A673 (cell line): Measurements from ENCODE around the gene BICC1.

Experiments used
- EZH2 ChIP-seq: fragments of 200-600 bp; sonication (generic); IDR thresholded peaks from 2 replicates; pipeline ENCODE4 v1.6.1; 2017; ENCODE audit warnings: borderline replicate concordance, low read depth, mild to moderate bottlenecking, mixed read lengths, antibody characterized with exemption, low read length; ENCODE audit not compliant: poor library complexity, severe bottlenecking
- TF ChIP-seq, protein P1 (sequence below): fragments of 300-800, 200-600 bp; sonication (generic); conservative IDR thresholded peaks from 2 replicates; pipeline ENCODE4 v1.5.1; 2017; ENCODE audit warnings: low read depth, mild to moderate bottlenecking, antibody characterized with exemption, low read length, moderate library complexity, mixed read lengths

DNA sequence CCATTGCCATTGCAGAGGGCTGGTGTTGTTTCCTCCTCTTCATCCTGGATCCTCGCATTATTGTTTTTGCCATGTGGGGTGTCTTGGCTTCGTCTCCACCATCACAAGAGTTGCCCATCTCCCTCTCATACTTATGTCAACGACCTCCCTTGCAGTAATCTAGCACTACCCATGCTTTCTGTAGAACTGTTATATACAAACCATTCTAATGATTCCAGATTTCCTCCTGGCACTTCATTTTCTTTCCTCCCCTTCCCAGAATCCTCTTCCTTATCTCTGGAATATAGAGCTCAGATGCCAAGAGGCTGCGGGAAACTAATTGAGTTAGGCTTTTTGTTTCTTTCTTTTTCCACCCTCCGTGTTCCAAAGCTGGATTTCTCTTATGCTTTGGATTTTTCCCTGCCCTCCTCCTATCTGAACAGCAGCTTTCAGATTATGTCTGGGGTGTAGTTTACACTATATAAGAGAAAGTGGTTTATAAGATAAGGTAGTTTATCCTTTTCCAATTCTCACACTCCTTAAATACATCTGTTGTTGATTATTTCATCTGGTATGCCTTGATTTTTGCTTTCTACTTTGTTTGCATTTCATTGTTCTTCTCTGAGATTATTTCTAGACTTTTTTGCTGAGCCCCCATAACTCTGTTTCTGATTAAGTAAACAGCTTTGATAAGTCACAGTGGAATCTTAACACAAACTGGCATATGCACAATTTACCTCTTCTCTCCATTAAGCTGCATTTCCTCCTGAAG lies 264.1 kb downstream of the BICC1 start:
- TF ChIP-seq, protein P1, sequence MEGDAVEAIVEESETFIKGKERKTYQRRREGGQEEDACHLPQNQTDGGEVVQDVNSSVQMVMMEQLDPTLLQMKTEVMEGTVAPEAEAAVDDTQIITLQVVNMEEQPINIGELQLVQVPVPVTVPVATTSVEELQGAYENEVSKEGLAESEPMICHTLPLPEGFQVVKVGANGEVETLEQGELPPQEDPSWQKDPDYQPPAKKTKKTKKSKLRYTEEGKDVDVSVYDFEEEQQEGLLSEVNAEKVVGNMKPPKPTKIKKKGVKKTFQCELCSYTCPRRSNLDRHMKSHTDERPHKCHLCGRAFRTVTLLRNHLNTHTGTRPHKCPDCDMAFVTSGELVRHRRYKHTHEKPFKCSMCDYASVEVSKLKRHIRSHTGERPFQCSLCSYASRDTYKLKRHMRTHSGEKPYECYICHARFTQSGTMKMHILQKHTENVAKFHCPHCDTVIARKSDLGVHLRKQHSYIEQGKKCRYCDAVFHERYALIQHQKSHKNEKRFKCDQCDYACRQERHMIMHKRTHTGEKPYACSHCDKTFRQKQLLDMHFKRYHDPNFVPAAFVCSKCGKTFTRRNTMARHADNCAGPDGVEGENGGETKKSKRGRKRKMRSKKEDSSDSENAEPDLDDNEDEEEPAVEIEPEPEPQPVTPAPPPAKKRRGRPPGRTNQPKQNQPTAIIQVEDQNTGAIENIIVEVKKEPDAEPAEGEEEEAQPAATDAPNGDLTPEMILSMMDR = no peak
- TF ChIP-seq EZH2 = no peak
